ENCODE data around the gene TRPM7. TPM values are rescaled to one million over a fixed set of nuclear protein-coding genes. Genes with fewer than 3 reads are reported as not detected.

TRPM7 gene
- total RNA-seq, 4 donors from 2014 or later, result 47.4 to 96.5 (median 48.8) TPM

DNA sequence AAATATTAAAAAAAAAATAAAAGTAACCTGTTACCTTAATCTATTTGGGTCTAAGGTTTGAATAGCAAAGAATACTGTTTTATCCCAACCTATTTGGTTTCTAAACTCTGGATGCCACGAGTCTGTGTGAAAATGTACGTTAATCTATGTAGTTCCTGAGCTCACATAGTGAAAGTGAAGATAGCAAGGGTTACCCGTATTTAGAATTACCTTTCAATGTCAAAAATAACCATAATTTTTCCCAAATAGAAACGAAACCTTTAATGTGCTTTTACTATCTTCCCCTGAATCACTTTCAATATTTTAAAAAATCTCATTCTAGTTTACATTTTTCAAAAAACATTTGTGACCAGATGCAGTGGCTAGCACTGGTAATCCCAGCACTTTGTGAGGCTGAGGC is 134.4 kb downstream of the TRPM7 start:
- in situ Hi-C loops (cut with MboI; ENCODE audit: low pct_ligation_motif_present in 1 of 4, low pct_unique_long_range_greater_than_20kb in 1 of 4, low sequenced_read_pairs in 3 of 4) (no loop called here), intact Hi-C loops (cut with DNase I; ENCODE audit: low total_unique reads) (no loop called here)
- H3K27me3 ChIP-seq, result no peaks in the 10 kb centered on the region
- TF ChIP-seq POLR2AphosphoS5 (IDR thresholded peaks at IDR 0.05) (no peak), EP300 (IDR thresholded peaks at IDR 0.05; ENCODE audit: low read depth) (no peak), POLR2A (IDR thresholded peaks at IDR 0.05) (no peak)
- TF ChIP-seq, protein P1, sequence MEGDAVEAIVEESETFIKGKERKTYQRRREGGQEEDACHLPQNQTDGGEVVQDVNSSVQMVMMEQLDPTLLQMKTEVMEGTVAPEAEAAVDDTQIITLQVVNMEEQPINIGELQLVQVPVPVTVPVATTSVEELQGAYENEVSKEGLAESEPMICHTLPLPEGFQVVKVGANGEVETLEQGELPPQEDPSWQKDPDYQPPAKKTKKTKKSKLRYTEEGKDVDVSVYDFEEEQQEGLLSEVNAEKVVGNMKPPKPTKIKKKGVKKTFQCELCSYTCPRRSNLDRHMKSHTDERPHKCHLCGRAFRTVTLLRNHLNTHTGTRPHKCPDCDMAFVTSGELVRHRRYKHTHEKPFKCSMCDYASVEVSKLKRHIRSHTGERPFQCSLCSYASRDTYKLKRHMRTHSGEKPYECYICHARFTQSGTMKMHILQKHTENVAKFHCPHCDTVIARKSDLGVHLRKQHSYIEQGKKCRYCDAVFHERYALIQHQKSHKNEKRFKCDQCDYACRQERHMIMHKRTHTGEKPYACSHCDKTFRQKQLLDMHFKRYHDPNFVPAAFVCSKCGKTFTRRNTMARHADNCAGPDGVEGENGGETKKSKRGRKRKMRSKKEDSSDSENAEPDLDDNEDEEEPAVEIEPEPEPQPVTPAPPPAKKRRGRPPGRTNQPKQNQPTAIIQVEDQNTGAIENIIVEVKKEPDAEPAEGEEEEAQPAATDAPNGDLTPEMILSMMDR (IDR thresholded peaks at IDR 0.05), result no peak
- H3K4me3 ChIP-seq, result no peak overlapping the region
- WGBS, 2 donors (ENCODE audit: low coverage in 1 of 2), result 67 to 72% methylated on average over 4 of the region's 4 CpGs
- no peaks in the 10 kb centered on the region for H3K36me3 ChIP-seq
- H3K9me3 ChIP-seq, result no peaks in the 10 kb centered on the region
- no peak for DNase-seq
- no peaks in the 10 kb centered on the region for H3K4me1 ChIP-seq
- H3K27ac ChIP-seq, result no peak overlapping the region

DNA sequence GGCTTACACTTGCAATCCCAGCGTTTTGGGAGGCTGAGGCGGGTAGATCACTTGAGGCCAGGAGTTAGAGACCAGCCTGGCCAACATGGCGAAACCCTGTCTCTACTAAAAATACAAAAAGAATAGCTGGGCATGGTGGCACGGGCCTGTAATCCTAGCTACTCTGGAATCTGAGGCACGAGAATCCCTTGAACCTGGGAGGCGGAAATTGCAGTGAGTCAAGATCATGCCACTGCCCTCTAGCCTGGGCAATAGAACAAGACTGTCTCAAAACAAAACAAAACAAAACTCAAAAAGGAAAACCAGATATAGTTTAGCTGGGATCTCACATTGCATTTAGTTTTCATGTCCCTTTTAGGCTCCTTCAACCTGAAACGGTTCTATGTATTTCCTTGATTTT is 137.3 kb downstream of the TRPM7 start:
- H3K27ac ChIP-seq, result no peak overlapping the region
- WGBS, 2 donors (ENCODE audit: low coverage in 1 of 2), result 82 to 87% methylated on average over 7 of the region's 7 CpGs
- H3K36me3 ChIP-seq, result no peaks in the 10 kb centered on the region
- intact Hi-C loops (cut with DNase I; ENCODE audit: low total_unique reads), result no loop called here
- no peak overlapping the region for H3K4me3 ChIP-seq
- H3K27me3 ChIP-seq, result no peaks in the 10 kb centered on the region
- no peak for DNase-seq
- H3K4me1 ChIP-seq, result no peaks in the 10 kb centered on the region
- in situ Hi-C loops (cut with MboI; ENCODE audit: low pct_ligation_motif_present in 1 of 4, low pct_unique_long_range_greater_than_20kb in 1 of 4, low sequenced_read_pairs in 3 of 4), result no loop called here
- no peaks in the 10 kb centered on the region for H3K9me3 ChIP-seq
- TF ChIP-seq, protein P1 (IDR thresholded peaks at IDR 0.05), result no peak
- no peak for TF ChIP-seq EP300 (IDR thresholded peaks at IDR 0.05; ENCODE audit: low read depth)
- TF ChIP-seq POLR2AphosphoS5 (IDR thresholded peaks at IDR 0.05), result no peak
- TF ChIP-seq POLR2A (IDR thresholded peaks at IDR 0.05), result no peak

DNA sequence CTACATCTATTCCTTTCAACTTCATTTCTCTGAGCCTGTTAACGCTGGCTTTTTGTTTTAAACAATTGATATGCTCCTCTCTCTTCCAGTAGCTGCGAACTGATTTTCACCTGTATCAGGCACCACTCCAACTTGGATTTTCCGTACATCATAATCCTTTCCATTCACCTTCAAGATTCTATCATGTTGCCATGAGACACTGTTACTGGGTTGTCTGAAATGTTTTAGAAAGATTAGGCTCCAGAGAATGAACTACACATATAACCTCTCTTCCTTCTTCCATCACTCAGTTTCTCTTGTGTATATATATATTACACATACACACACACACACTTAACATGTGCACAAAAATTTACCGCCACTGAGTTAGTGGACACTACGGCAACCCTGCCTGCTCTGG is 140.0 kb downstream of the TRPM7 start, which contains the start of gene USP50:
Gene USP50 (minus strand): TSS at position 101 of the 400 bp plus-strand sequence. CDS start 141 bp downstream, outside the sequence.
- no peaks in the 10 kb centered on the region for H3K36me3 ChIP-seq
- no peaks in the 10 kb centered on the region for H3K9me3 ChIP-seq
- DNase-seq, result no peak
- intact Hi-C loops (cut with DNase I; ENCODE audit: low total_unique reads) (no loop called here), in situ Hi-C loops (cut with MboI; ENCODE audit: low pct_ligation_motif_present in 1 of 4, low pct_unique_long_range_greater_than_20kb in 1 of 4, low sequenced_read_pairs in 3 of 4) (no loop called here)
- TF ChIP-seq POLR2A (IDR thresholded peaks at IDR 0.05), result no peak
- TF ChIP-seq EP300 (IDR thresholded peaks at IDR 0.05; ENCODE audit: low read depth), result no peak
- TF ChIP-seq, protein P1 (IDR thresholded peaks at IDR 0.05), result no peak
- no peak for TF ChIP-seq POLR2AphosphoS5 (IDR thresholded peaks at IDR 0.05)
- H3K4me1 ChIP-seq, result no peaks in the 10 kb centered on the region
- H3K27me3 ChIP-seq, result no peaks in the 10 kb centered on the region
- 90 to 94% methylated on average over 5 of the region's 5 CpGs for WGBS, 2 donors (ENCODE audit: low coverage in 1 of 2)
- H3K27ac ChIP-seq, result no peak within 1 kb of the TSS
- no peak within 1 kb of the TSS for H3K4me3 ChIP-seq

DNA sequence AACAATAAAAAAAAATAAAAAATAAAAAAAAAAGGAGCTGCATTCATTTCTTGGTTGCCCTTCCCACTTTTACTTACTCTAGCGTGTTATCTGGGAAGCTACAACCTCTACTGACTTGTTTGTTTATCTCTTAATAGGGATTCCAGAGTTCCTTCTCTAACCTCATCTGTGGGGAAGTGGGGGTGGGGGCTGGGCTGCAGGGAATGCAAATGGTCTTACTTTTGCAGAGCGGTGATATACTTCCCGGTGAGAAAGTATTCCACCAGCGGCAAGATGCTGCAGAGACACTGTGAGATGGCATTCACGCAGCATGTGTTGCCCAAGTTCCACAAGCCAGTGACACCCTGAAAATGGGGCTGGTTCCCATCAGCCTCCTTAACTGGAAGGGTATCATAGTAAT is 142.2 kb downstream of the TRPM7 start:
- TF ChIP-seq POLR2AphosphoS5 (IDR thresholded peaks at IDR 0.05) (no peak), EP300 (IDR thresholded peaks at IDR 0.05; ENCODE audit: low read depth) (no peak), POLR2A (IDR thresholded peaks at IDR 0.05) (no peak)
- TF ChIP-seq, protein P1 (IDR thresholded peaks at IDR 0.05), result no peak
- Histone ChIP-seq H3K27me3 (no peaks in the 10 kb centered on the region), H3K4me3 (no peak overlapping the region), H3K27ac (no peak overlapping the region), H3K4me1 (no peaks in the 10 kb centered on the region), H3K9me3 (no peaks in the 10 kb centered on the region), H3K36me3 (no peaks in the 10 kb centered on the region)
- intact Hi-C loops (cut with DNase I; ENCODE audit: low total_unique reads), result no loop called here
- in situ Hi-C loops (cut with MboI; ENCODE audit: low pct_ligation_motif_present in 1 of 4, low pct_unique_long_range_greater_than_20kb in 1 of 4, low sequenced_read_pairs in 3 of 4), result no loop called here
- no peak for DNase-seq
- 79 to 88% methylated on average over 1 to 5 of the region's 5 CpGs for WGBS, 2 donors (ENCODE audit: low coverage in 1 of 2)
